Effector memory CD4-positive, alpha-beta T cell (primary cell): ENCODE measurements around the gene CACNA1G.

Source experiments
- DNase-seq, 3 donors: peaks; one replicate each; pipeline ENCODE4 v3.0.0-alpha.2; 2020
- H3K27ac ChIP-seq: 2 replicates; pipeline ENCODE4 v1.7.0; 2013; ENCODE audit warnings: mild to moderate bottlenecking, low read length, moderate library complexity; ENCODE audit not compliant: insufficient read depth, poor library complexity, severe bottlenecking
- H3K27me3 ChIP-seq: replicated peaks from 2 replicates; pipeline ENCODE4 v1.7.0; 2013; ENCODE audit warnings: mild to moderate bottlenecking, low read length; ENCODE audit not compliant: insufficient read depth, control insufficient read depth, poor library complexity, severe bottlenecking
- H3K36me3 ChIP-seq: 2 replicates; pipeline ENCODE4 v1.7.0; 2013; ENCODE audit warnings: mild to moderate bottlenecking, low read length, moderate library complexity; ENCODE audit not compliant: control insufficient read depth, insufficient read depth
- H3K4me1 ChIP-seq: 2 replicates; pipeline ENCODE4 v1.7.0; 2013; ENCODE audit warnings: low read length, mild to moderate bottlenecking; ENCODE audit not compliant: control insufficient read depth, insufficient read depth, poor library complexity, severe bottlenecking
- H3K4me3 ChIP-seq: 2 replicates; pipeline ENCODE4 v1.7.0; 2013; ENCODE audit warnings: low read length, low read depth, mild to moderate bottlenecking; ENCODE audit not compliant: insufficient read depth, poor library complexity, severe bottlenecking
- H3K9me3 ChIP-seq: 2 replicates; pipeline ENCODE4 v1.7.0; 2013; ENCODE audit warnings: mild to moderate bottlenecking, low read length, moderate library complexity; ENCODE audit not compliant: control insufficient read depth

CACNA1G gene

GRCh38 chr17:50594128-50594823 lies 33.8 kb downstream of the CACNA1G start:
- Histone ChIP-seq H3K9me3 (no peaks in the 10 kb centered on the region), H3K4me1 (no peaks in the 10 kb centered on the region)

GRCh38 chr17:50594892-50595291 lies 34.4 kb downstream of the CACNA1G start:
- Histone ChIP-seq H3K9me3 (no peaks in the 10 kb centered on the region), H3K4me3 (no peak overlapping the region), H3K27ac (no peak overlapping the region), H3K36me3 (no peaks in the 10 kb centered on the region), H3K4me1 (no peaks in the 10 kb centered on the region), H3K27me3 (no peaks in the 10 kb centered on the region)
- no peak for DNase-seq

More at GRCh38 chr17:50594128-50594823, 33.8 kb downstream of the CACNA1G start:
- no peaks in the 10 kb centered on the region for H3K36me3 ChIP-seq
- H3K27ac ChIP-seq = no peak overlapping the region
- no peak overlapping the region for H3K4me3 ChIP-seq
- DNase-seq = no peak
- no peaks in the 10 kb centered on the region for H3K27me3 ChIP-seq

GRCh38 chr17:50596191-50597037 lies 35.9 kb downstream of the CACNA1G start:
- DNase-seq = no peak
- no peaks in the 10 kb centered on the region for H3K9me3 ChIP-seq
- no peaks in the 10 kb centered on the region for H3K27me3 ChIP-seq
- H3K4me1 ChIP-seq = no peaks in the 10 kb centered on the region
- H3K36me3 ChIP-seq = no peaks in the 10 kb centered on the region
- no peak overlapping the region for H3K4me3 ChIP-seq
- H3K27ac ChIP-seq = no peak overlapping the region

DNA sequence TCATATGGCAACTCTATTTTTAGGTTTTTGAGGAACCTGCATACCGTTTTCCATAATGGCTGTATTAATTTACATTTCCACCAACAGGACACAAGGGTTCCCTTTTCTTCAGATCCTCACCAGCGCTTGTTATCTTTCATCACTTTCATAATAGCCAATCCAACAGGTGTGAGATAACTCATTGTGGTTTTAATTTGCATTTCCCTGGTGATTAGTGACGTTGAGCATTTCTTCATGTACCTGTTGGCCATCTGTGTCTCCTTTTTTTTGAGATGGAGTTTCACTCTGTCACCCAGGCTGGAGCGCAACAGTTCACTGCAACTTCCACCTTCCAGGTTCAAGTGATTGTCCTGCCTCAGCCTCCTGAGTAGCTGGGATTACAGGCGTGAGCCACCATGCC lies 38.0 kb downstream of the CACNA1G start:
- H3K9me3 ChIP-seq = no peaks in the 10 kb centered on the region
- no peaks in the 10 kb centered on the region for H3K4me1 ChIP-seq
- no peak overlapping the region for H3K27ac ChIP-seq
- DNase-seq = no peak
- no peaks in the 10 kb centered on the region for H3K27me3 ChIP-seq
- H3K4me3 ChIP-seq = no peak overlapping the region
- no peaks in the 10 kb centered on the region for H3K36me3 ChIP-seq

DNA sequence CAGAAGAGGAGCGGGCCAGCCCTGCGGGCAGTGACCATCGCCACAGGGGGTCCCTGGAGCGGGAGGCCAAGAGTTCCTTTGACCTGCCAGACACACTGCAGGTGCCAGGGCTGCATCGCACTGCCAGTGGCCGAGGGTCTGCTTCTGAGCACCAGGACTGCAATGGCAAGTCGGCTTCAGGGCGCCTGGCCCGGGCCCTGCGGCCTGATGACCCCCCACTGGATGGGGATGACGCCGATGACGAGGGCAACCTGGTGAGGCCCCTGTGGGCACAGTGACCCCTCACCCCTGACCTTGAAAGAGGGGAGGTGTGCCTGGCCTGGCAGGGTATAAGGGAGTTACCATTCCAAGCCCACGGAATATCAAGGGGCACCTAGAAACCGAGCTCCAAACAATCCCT lies 39.1 kb downstream of the CACNA1G start:
- DNase-seq = no peak
- no peaks in the 10 kb centered on the region for H3K27me3 ChIP-seq

GRCh38 chr17:50601823-50602375 lies 41.4 kb downstream of the CACNA1G start:
- no peaks in the 10 kb centered on the region for H3K4me1 ChIP-seq
- no peaks in the 10 kb centered on the region for H3K36me3 ChIP-seq
- H3K27me3 ChIP-seq = no peaks in the 10 kb centered on the region
- H3K27ac ChIP-seq = no peak overlapping the region
- H3K4me3 ChIP-seq = no peak overlapping the region
- H3K9me3 ChIP-seq = no peaks in the 10 kb centered on the region
- DNase-seq = no peak

More for the DNA sequence above, 39.1 kb downstream of the CACNA1G start:
- Histone ChIP-seq H3K4me3 (no peak overlapping the region), H3K9me3 (no peaks in the 10 kb centered on the region), H3K27ac (no peak overlapping the region), H3K36me3 (no peaks in the 10 kb centered on the region), H3K4me1 (no peaks in the 10 kb centered on the region)

GRCh38 chr17:50602836-50603235 lies 42.3 kb downstream of the CACNA1G start:
- DNase-seq = no peak
- Histone ChIP-seq H3K4me3 (no peak overlapping the region), H3K27me3 (no peaks in the 10 kb centered on the region), H3K4me1 (no peaks in the 10 kb centered on the region), H3K9me3 (no peaks in the 10 kb centered on the region), H3K27ac (no peak overlapping the region), H3K36me3 (no peaks in the 10 kb centered on the region)

- DNase-seq = no peak
- Histone ChIP-seq H3K27me3 (no peaks in the 10 kb centered on the region), H3K9me3 (no peaks in the 10 kb centered on the region), H3K27ac (no peak overlapping the region), H3K4me1 (no peaks in the 10 kb centered on the region), H3K4me3 (no peak overlapping the region), H3K36me3 (no peaks in the 10 kb centered on the region)
Observed at GRCh38 chr17:50603340-50603739, 42.8 kb downstream of the CACNA1G start.

GRCh38 chr17:50604513-50604912 lies 44.0 kb downstream of the CACNA1G start:
- Histone ChIP-seq H3K4me1 (no peaks in the 10 kb centered on the region), H3K9me3 (no peaks in the 10 kb centered on the region), H3K4me3 (no peak overlapping the region), H3K27me3 (no peaks in the 10 kb centered on the region), H3K27ac (no peak overlapping the region), H3K36me3 (no peaks in the 10 kb centered on the region)
- DNase-seq = no peak

- no peak for DNase-seq
- Histone ChIP-seq H3K36me3 (no peaks in the 10 kb centered on the region), H3K27me3 (no peaks in the 10 kb centered on the region), H3K4me3 (no peak overlapping the region), H3K4me1 (no peaks in the 10 kb centered on the region), H3K27ac (no peak overlapping the region), H3K9me3 (no peaks in the 10 kb centered on the region)
Observed at GRCh38 chr17:50605429-50605828, 44.9 kb downstream of the CACNA1G start.
